Left ventricle myocardium superior (tissue), 1 donor: ENCODE results near the gene CEP192. TPM values are rescaled to one million over a fixed set of nuclear protein-coding genes. Genes with fewer than 3 reads are reported as not detected.

ENCODE experiments used
- ATAC-seq: fragments of 200-7000 bp; cut with Tn5 transposase; one replicate; pipeline ENCODE4 v1.9.1; 2020; ENCODE audit warnings: mild to moderate bottlenecking, moderate library complexity
- DNase-seq: peaks from one replicate; pipeline ENCODE4 v3.0.0-alpha.2; 2020
- intact Hi-C: fragments of 100-400 bp; cut with micrococcal nuclease; formaldehyde crosslinking; loops from one replicate; pipeline ENCODE4 v1.11.0; 2022
- total RNA-seq: library from RNA; stranded (reverse); fragmentation: NEBNext Ultra II Directional; extraction: Animal tissue kit (Norgen Biotek cat#: 25700); gene quantifications from one replicate; pipeline ENCODE4 v1.2.1, GENCODE V29; 2021
- donor health status: DM: no; HTN: yes; CAD: no; lungs with severe emphysema.

CEP192 gene
- total RNA-seq, 1 donor from 2014 or later = 26.7 TPM

DNA sequence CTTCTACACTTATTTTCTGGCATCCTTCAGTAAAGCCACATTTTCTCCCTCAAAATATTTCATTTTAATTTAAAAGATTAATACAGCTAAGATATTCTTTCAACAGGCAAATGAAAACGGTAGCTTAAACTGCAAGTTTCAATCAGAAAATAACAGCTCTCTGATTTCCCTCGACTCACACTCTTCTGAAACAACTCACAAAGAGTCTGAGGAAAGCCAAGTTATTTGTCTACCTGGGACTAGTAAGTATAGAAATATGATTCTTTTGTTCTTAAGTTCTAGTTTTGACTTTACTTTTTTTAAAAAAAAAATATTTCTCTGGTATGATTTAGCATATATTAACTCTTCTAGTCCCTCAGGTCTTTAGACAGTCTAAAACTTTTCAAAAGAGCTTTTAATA lies 27.2 kb downstream of the CEP192 start:
- intact Hi-C loops = no loop called here
- DNase-seq = no peak
- ATAC-seq = no peak

- intact Hi-C loops = no loop called here
- no peak for DNase-seq
- no peak for ATAC-seq
These were observed 28.1 kb downstream of the CEP192 start for GRCh38 chr18:13019301-13019700.

- intact Hi-C loops = no loop called here
- ATAC-seq (no peak), DNase-seq (no peak)
These were observed 31.5 kb downstream of the CEP192 start for GRCh38 chr18:13022644-13023043.

- DNase-seq (no peak), ATAC-seq (no peak)
- intact Hi-C loops = no loop called here
These were observed 34.1 kb downstream of the CEP192 start for GRCh38 chr18:13025233-13025632.

DNA sequence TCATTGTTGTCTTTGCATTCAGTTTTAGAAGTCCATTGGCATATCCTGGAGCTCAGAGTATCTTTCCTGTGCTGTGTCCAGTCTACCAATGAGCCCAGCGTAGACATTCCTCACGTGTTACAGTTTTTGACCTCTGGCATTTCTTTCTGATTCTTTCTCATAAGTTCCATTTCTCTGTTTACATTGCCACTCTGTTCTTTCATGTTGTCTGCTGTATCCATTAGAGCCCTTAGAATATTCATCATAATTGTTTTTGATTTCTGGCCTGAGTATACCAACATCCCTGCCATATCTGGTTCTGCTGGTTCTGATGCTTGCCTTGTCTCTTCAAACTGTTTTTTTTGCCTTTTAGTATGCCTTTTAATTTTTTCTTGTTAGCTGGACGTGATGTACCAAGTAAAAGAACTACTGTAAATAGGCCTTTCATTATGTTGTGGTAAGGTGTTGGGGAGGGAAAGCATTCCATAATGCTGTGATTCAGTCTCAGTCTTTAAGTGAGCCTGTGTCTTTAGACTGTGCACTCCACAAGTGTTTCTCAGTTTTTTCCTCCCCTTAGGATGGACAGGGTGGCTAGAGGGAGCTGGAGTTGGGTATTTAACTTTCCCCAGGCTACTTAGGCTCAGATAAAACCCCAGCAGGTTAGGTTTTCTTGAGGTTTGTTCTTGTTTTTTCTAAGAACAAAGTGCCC lies 35.6 kb downstream of the CEP192 start:
- DNase-seq = no peak
- intact Hi-C loops = no loop called here
- peak; percentile 25 for ATAC-seq

DNA sequence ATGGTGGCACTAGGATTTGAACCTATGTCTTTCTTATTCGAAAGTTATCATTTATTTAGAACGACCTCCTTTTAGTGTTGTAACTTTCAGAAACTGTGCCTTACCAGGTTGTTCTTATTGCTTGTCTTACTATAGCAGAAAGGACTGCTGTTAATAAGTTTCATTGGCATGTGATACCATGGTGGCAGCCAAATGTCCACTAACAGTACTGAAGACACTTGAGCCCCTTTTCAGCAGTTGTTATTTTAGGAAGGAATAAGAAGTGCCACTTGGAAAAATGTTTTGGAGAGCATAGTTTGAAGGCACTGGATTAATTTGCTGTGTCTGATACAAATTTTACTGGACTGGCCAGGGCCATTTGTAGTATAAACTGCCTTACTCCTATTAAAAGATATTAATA lies 37.7 kb downstream of the CEP192 start:
- intact Hi-C loops = no loop called here
- ATAC-seq = peak; percentile 94
- DNase-seq = no peak

DNA sequence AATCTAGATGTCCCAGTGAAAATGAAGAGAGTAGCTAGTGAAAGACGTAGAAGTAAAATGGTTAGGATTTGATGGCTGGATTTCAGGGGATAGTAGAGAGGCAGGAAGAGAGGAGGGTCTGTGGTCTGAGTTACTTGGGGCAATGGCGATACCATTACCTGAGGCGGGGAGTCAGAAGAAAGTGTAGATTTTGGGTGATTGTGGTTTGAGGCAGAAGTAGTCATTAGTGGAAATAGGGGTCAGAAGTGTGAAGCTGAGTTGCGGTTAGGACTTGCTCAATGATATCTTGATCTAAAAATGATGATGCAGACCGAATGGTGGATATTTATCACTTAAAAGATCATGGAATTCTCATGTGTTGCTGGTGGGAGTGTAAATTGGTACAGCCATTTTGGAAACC lies 41.0 kb downstream of the CEP192 start:
- DNase-seq (no peak), ATAC-seq (no peak)
- intact Hi-C loops = no loop called here

DNA sequence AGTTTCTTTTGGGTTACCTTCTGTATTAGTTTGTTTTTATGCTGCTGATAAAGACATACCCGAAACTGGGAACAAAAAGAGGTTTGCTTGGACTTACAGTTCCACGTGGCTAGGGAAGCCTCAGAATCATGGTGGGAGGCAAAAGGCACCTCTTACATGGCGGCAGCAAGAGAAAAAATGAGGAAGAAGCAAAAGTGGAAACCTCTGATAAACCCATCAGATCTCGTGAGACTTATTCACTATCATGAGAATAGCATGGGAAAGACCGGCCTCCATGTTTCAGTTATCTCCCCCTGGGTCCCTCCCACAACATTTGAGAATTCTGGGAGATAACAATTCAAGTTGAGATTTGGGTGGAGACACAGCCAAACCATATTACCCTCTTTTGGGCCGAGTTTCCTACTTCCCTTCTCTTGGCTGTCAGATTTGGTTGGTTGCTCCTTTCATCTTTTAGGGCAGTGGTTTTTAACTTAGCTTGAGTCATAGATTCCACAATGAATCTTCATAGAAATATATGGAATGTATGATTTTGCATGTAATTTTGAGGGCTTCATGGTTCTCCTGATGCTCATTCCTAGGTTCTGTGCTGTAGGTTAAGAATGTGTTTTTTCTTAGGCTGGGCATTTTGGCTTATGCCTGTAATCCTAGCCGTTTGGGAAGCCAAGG lies 44.2 kb downstream of the CEP192 start:
- intact Hi-C loops = no loop called here
- ATAC-seq = no peak
- no peak for DNase-seq

DNA sequence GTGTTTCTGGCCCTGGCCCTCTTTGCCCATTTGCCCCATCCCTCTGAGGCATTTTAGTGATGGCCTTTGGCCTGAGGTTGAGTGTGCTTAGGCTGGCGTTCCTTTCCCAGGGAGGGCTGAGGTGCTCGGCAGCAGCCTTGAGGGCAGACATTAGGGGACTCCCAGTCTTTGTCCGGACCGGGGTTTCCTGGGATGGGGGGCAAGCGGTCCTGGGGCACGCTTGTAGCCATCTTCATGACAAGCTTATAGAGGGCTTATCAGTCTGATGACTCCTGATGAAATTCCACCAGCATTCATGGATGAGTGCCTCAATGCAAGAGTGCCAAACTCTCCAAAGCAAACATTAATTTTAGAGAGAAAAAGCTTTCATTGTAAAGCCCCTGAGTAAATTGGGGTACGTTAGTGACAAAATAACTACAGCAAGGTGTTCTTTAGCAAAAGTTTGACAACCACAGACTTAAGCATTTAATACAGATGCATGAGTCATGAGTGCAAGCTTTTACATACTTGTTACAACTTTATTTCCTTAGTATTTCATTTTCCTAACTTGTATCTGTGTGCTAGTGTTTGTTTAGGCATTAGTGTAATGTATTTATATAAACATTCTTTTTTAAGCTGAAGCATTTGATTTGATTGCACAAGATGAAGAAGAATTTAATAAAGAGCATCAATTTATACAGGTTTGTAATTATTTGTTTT lies 45.6 kb downstream of the CEP192 start:
- intact Hi-C loops = no loop called here
- DNase-seq = no peak
- ATAC-seq = no peak

GRCh38 chr18:13039806-13040205 lies 48.6 kb downstream of the CEP192 start:
- intact Hi-C loops = no loop called here
- ATAC-seq = no peak
- DNase-seq = no peak

- no peak for DNase-seq
- no peak for ATAC-seq
- intact Hi-C loops = no loop called here
These were observed 51.9 kb downstream of the CEP192 start for GRCh38 chr18:13043066-13043465.

DNA sequence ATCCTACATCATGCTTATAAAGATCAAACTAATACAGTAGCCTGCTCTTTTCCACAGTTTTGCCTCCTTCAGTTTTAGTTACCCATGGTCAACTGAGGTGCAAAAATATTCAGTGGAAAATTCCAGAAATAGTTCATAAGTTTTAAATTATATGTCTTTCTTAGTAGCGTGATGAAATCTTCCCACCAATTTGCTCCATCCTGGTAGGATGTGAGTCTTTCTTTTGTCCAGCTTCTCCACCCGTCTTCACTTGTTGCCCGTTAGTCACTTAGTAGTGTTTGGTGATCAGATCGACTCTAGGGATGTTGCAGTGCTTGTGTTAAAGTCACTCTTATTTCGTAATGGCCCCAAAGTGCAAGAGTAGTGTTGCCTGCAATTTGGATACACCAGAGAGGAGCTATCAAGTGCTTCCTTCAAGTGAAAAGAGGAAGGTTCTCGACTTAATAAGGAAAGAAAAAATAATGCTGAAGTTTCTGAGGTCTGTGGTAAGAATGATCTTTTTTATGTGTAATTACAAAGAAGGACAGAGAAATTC lies 57.0 kb downstream of the CEP192 start:
- intact Hi-C loops = no loop called here
- DNase-seq = no peak
- ATAC-seq = no peak

- ATAC-seq (no peak), DNase-seq (no peak)
- intact Hi-C loops = no loop called here
These were observed 60.0 kb downstream of the CEP192 start for GRCh38 chr18:13051159-13051558.

GRCh38 chr18:13051950-13052349 lies 60.8 kb downstream of the CEP192 start:
- DNase-seq = no peak
- no peak for ATAC-seq
- intact Hi-C loops = no loop called here

DNA sequence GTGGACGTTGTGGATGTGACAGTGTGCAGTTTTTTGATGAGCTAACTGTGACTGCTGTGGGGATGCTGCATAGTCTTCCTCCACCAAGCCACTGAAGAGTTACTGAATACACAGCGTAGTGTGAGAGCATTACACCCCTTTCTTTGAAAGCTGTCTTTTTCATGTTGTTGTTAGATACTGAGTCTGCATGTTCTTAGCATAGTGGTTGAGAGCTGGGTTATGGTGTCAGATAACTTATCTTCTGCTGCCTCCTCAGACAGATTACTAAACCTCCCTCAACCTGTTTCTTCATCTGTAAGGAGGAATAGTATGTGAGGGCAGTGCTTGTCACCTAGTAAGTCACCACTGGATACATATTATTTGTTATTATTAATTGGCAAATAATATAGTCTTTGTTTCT lies 63.2 kb downstream of the CEP192 start:
- ATAC-seq (no peak), DNase-seq (no peak)
- intact Hi-C loops = no loop called here

DNA sequence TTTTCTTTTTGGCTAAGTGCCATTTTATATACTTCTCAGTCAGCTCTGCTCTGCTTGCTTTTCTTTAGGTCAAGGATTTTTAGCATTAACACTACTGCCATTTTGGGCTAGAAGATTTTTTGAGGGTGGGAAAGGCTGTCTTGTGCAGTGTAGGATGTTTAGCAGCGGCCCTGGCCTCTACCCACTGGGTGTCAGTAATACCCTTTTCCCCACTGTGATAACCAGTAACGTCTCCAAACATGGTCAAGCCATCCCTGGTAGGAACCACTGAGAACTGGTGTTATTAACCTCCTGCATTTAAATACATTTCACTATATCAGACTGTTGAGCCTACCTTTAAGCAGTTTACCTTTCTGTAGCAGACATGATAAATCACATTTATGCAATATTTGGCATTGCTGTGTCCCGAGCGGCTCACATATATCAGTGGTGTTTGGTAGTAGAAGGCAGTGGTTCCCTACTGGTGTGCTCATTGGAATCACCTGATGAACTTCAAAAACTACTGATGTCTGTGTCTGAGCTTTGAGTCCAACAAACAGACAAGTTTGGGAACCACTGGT lies 70.5 kb downstream of the CEP192 start:
- intact Hi-C loops = no loop called here
- DNase-seq (no peak), ATAC-seq (peak; percentile 83)

DNA sequence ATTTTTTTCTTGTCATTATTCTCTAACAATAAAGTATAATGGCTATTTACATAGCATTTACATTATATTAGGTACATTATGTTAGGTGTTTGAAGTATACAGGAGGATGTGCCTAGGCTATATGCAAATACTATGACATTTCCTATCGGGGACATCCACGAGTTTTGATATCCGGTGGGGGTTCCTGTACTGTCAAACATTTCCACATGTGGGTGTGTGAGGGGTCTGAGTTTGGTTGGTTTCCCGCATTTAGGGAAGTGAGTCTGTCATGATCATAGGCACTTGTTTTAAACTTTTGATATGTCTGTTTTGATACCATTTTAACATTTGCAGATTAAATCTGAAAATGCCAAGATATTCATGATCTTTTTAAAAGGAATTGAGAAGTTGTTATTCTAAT lies 76.0 kb downstream of the CEP192 start:
- DNase-seq (no peak), ATAC-seq (no peak)
- intact Hi-C loops = no loop called here

DNA sequence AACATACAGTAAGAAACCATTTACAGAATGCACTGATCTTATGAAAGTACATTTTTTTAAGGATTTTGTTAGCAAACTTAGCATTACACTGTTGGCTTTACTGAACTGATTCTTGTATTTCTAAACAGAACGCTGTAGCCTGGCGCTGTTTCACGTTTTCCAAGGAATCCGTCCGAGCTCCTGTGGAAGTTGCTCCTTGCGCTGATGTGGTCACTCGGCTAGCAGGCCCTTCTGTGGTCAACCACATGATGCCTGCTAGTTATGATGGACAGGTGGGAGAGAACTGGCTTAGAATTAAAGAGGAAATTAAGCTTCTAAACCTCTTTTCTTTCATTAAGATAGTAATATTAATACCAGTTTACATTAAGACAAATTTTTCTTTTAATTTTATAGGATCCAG lies 76.8 kb downstream of the CEP192 start:
- DNase-seq (no peak), ATAC-seq (no peak)
- intact Hi-C loops = no loop called here

DNA sequence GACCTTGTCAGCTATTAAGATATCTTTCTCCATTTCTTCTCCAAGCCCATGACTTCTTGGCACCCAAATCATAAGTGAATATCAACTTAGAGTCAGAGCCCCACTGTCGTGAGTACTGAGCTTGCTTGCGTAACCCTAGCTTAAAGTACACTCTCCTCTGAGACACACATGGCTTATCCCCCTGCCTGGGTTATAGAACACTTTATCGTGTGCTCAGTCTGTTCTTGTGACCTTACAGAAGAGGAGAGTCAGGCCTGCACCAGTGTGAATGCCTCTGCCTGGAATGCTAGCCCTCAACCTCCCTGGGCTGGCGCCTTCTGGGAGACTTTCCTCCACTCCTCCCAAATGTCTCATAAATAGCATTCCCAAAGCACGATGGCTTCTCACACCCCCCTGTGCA lies 79.3 kb downstream of the CEP192 start:
- DNase-seq (no peak), ATAC-seq (peak; percentile 98)
- intact Hi-C loops = no loop called here

DNA sequence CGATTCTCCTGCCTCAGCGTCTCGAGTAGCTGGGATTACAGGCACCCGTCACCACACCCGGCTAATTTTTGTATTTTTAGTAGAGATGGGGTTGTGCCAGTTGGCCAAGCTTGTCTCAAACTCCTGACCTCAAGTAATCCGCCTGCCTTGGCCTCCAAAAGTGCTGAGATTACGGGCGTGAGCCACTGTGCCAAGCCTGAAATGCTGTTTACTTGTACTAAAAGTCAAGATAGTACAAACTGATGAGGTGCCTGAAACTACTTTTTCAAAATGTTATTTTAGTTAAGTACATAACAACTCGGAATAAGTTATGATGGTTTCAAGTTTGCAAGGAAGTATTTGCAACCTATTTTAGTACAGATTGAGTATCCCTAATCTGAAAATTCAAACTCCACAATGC lies 85.7 kb downstream of the CEP192 start:
- intact Hi-C loops = no loop called here
- DNase-seq (peak; percentile 48), ATAC-seq (peak; percentile 54)
